GM18526 (cell line): Measurements from ENCODE around the gene MYO7B.

ENCODE experiments used
- POLR2A ChIP-seq: IDR thresholded peaks from 3 replicates; pipeline ENCODE4 v1.6.1; 2011; ENCODE audit not compliant: insufficient read length; ENCODE audit errors: extremely low read depth

MYO7B gene

GRCh38 chr2:127636248-127637235 lies 101.1 kb downstream of the MYO7B start:
- no peak for TF ChIP-seq POLR2A

GRCh38 chr2:127637236-127637630 lies 101.8 kb downstream of the MYO7B start:
- TF ChIP-seq POLR2A = no peak

GRCh38 chr2:127637725-127638252 lies 102.3 kb downstream of the MYO7B start:
- no peak for TF ChIP-seq POLR2A

GRCh38 chr2:127638361-127639110 lies 103.1 kb downstream of the MYO7B start:
- no peak for TF ChIP-seq POLR2A

GRCh38 chr2:127639111-127639474 lies 103.6 kb downstream of the MYO7B start:
- TF ChIP-seq POLR2A = no peak

GRCh38 chr2:127640082-127641072 lies 104.9 kb downstream of the MYO7B start:
- TF ChIP-seq POLR2A = no peak

GRCh38 chr2:127641133-127641532 lies 105.7 kb downstream of the MYO7B start:
- TF ChIP-seq POLR2A = no peak

- no peak for TF ChIP-seq POLR2A
These were observed 106.5 kb downstream of the MYO7B start for GRCh38 chr2:127641846-127642507.

GRCh38 chr2:127642706-127643438 lies 107.4 kb downstream of the MYO7B start:
- TF ChIP-seq POLR2A = no peak

- TF ChIP-seq POLR2A = no peak
These were observed 108.1 kb downstream of the MYO7B start for GRCh38 chr2:127643439-127644065.

GRCh38 chr2:127644066-127645025 lies 108.9 kb downstream of the MYO7B start:
- TF ChIP-seq POLR2A = no peak

- TF ChIP-seq POLR2A = no peak
These were observed 109.5 kb downstream of the MYO7B start for GRCh38 chr2:127645026-127645394.
